Subcutaneous abdominal adipose tissue (tissue), 5 donors: ENCODE results near the gene CDS2.
A peak's percentile ranks its signal among the peaks of the same experiment; 100 is the strongest.

ENCODE experiments used
- H3K27ac ChIP-seq: one replicate; pipeline ENCODE4 v1.7.0; 2013; ENCODE audit warnings: low read depth, mild to moderate bottlenecking, inconsistent platforms, low read length, moderate library complexity
- H3K27me3 ChIP-seq, 5 donors: one replicate each; pipeline ENCODE4 v1.7.0; 2013; ENCODE audit warnings: low read length in 5 of 5, inconsistent platforms in 1 of 5; ENCODE audit not compliant: control insufficient read depth in 5 of 5, insufficient read depth in 4 of 5
- H3K36me3 ChIP-seq, 5 donors: one replicate each; pipeline ENCODE4 v1.7.0; 2013; ENCODE audit warnings: low read length in 5 of 5; ENCODE audit not compliant: control insufficient read depth in 5 of 5, insufficient read depth in 5 of 5
- H3K4me1 ChIP-seq, 5 donors: one replicate each; pipeline ENCODE4 v1.7.0; 2013; ENCODE audit warnings: low read length in 5 of 5, mild to moderate bottlenecking in 3 of 5, moderate library complexity in 1 of 5; ENCODE audit not compliant: control insufficient read depth in 5 of 5, insufficient read depth in 5 of 5
- H3K4me3 ChIP-seq, 5 donors: one replicate each; pipeline ENCODE4 v1.7.0; 2013; ENCODE audit warnings: low read length in 5 of 5, low read depth in 1 of 5
- H3K9ac ChIP-seq, 5 donors: one replicate each; pipeline ENCODE4 v1.7.0; 2013; ENCODE audit warnings: low read length in 5 of 5, mild to moderate bottlenecking in 4 of 5, moderate library complexity in 3 of 5
- H3K9me3 ChIP-seq, 5 donors: one replicate each; pipeline ENCODE4 v1.7.0; 2013; ENCODE audit warnings: low read length in 5 of 5; ENCODE audit not compliant: control insufficient read depth in 5 of 5
- donor health status: healthy.
- donor health status: healthy.
- donor health status: healthy.
- donor health status: healthy.
- donor health status: healthy.

Gene CDS2

DNA sequence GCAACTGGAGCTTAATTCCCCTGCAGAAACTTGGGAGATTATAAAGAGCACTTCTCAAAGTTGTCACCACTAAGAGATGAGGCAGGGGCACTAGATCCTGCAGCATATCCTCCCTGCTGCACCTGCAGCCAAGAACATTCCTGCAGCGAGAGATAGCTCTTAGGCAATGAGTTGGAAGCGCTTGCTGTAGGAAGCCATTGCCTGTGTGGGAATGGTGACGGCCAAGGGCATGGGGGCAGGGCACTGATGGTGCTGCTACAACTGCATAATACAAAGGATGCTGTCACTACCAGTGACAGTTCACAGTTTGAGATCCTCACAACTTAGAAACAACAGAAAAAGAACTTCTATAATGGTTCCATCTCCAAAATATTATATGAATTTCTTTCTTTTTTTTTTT lies 89.9 kb downstream of the CDS2 start:
- Histone ChIP-seq H3K4me3 (no peak overlapping the region), H3K36me3 (peaks cover 0 to 15% (median 7%) of the 10 kb centered on the region in 5 donors), H3K27ac (no peak overlapping the region), H3K27me3 (no peaks in the 10 kb centered on the region), H3K9me3 (no peaks in the 10 kb centered on the region), H3K4me1 (peaks cover 0 to 12% (median 8%) of the 10 kb centered on the region in 5 donors), H3K9ac (no peak overlapping the region)

DNA sequence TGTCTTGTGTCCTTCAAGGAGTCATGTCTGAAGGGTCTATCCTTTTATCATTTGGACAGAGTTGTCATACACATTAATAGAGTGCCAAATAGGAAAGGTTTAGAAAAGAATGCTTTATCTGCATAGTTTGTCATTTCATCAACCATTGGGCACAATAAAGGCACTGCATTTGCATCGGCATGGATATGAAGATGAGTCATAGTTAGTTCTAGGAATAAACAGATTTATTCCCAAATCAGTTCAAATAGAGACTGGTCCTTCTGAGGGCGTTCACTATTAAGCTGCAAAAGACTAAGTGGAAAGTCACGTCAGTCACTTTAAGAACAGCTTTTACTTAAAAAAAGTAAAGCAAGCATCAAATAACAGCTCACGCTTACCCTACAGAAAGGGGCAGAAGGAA lies 90.8 kb downstream of the CDS2 start:
- peaks cover 0 to 12% (median 8%) of the 10 kb centered on the region in 5 donors for H3K4me1 ChIP-seq
- no peak overlapping the region for H3K9ac ChIP-seq
- H3K36me3 ChIP-seq, result peaks cover 0 to 10% (median 0%) of the 10 kb centered on the region in 5 donors
- no peak overlapping the region for H3K4me3 ChIP-seq
- no peaks in the 10 kb centered on the region for H3K27me3 ChIP-seq
- H3K27ac ChIP-seq, result no peak overlapping the region
- no peaks in the 10 kb centered on the region for H3K9me3 ChIP-seq

DNA sequence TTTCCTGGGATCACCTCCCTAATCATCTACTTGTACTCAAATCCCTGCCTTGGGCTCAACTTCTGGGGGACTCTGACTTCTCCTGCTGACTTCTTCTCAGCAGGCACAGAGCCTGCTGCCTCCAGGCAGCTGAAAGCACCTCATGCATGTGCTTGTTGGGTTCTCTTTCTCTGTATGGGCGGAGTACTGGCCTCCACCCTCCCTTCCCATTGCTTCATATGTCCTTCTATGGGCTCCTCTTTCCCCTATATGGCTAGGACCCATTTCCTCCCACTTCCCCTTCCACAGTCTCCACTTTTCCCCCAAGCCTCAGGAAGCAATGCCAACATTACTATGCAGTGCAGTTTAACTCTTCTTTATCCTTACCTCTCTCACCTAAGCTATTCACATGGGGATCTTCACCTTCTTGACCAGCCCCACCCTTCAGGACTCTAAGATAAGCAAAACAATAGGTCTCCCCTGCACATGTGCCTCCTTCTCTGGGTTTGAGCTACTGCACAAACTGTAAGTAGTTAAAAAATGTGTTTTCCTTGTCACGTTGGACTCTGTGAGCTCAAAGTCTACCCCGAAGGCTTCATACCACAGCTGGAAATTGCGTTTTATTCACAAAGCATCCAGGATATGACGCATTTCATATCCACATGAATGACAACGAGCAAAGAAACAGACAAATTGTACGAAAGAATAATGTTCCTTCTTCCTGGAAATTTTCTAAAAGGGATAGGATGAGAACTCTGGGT lies 93.7 kb downstream of the CDS2 start:
- H3K36me3 ChIP-seq, result peaks cover 0 to 3% (median 0%) of the 10 kb centered on the region in 5 donors
- H3K4me3 ChIP-seq, result no peak overlapping the region
- no peaks in the 10 kb centered on the region for H3K27me3 ChIP-seq
- peak overlapping the region in 1 of 5 donors; percentile 22 for H3K9ac ChIP-seq
- H3K4me1 ChIP-seq, result peaks cover 0 to 12% (median 8%) of the 10 kb centered on the region in 5 donors
- H3K27ac ChIP-seq, result no peak overlapping the region
- no peaks in the 10 kb centered on the region for H3K9me3 ChIP-seq

DNA sequence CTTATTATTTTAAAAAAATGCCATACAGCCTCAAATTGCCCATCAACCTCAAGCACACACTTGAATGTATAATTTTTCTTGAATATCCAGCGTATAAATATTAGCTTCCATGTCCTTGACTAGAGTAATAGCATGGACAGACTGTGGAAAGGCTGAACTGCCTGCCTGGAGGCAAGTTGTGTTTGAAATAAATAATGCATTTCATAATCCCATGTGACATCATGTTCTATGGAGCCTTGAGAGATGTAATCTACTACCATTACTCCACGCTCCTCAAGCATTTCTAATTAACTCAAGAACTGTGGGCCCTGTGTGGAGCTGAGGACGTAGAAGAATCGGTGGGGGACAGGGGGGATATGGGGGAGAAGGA lies 94.2 kb downstream of the CDS2 start:
- Histone ChIP-seq H3K9me3 (no peaks in the 10 kb centered on the region), H3K27ac (no peak overlapping the region), H3K27me3 (no peaks in the 10 kb centered on the region), H3K9ac (no peak overlapping the region), H3K4me3 (no peak overlapping the region), H3K4me1 (peaks cover 0 to 7% (median 4%) of the 10 kb centered on the region in 5 donors), H3K36me3 (peaks cover 0 to 3% (median 0%) of the 10 kb centered on the region in 5 donors)

DNA sequence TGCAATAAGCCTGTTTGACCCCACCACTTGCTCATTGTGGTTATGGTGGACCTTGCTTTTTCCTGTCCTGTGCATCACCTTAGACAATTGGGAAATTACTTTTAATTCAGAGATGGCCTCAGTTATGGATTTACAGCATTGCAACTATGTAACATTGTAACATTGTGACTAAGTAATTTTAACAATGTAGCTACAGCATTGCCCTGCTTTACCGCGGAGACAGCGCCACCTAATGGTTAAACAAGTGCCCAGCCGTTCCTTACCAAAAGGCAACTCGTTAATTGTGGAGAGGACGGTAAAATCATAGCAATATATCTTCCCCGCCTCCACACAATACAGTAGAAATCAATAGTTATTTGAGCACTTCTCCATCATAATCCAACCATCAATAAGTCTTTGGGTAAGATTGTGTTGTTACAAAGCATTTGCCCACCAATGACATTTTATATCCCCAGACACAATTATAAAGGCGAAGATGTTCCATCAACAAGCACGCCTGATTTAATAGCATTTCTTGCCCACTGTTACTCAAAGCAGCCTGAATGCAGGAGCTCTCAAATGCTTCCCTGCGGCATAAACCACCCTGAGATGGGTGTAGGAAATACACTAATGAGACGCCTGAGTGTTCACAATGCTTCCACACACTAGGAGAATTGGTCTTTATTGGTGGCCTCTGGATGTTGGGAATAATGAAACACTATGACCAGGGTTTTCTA lies 96.3 kb downstream of the CDS2 start:
- H3K27ac ChIP-seq, result no peak overlapping the region
- H3K9ac ChIP-seq, result no peak overlapping the region
- peaks cover 0 to 3% (median 0%) of the 10 kb centered on the region in 5 donors for H3K36me3 ChIP-seq
- no peaks in the 10 kb centered on the region for H3K27me3 ChIP-seq
- H3K9me3 ChIP-seq, result no peaks in the 10 kb centered on the region
- peaks cover 0 to 6% (median 4%) of the 10 kb centered on the region in 5 donors for H3K4me1 ChIP-seq
- no peak overlapping the region for H3K4me3 ChIP-seq

DNA sequence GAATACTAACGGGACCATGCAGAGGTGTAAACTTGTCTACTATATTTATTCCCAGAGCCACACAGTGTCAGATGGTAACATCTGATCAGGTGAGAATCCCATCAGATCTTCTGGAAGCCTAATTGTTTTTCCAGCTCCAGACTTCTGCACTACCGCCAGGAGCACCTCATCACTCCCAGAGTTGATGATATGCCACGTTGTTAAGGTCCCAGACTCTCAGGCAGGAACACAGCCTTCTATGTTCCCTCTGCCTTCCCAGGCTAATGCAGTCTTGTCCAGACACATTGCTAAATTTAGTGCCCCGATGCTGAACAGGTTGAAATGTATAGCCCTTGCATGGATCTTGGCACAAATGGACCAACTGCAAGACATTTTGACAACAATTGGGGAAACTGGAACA lies 103.7 kb downstream of the CDS2 start:
- H3K9ac ChIP-seq, result no peak overlapping the region
- no peaks in the 10 kb centered on the region for H3K4me1 ChIP-seq
- no peaks in the 10 kb centered on the region for H3K36me3 ChIP-seq
- H3K27ac ChIP-seq, result no peak overlapping the region
- no peaks in the 10 kb centered on the region for H3K9me3 ChIP-seq
- no peak overlapping the region for H3K4me3 ChIP-seq
- no peaks in the 10 kb centered on the region for H3K27me3 ChIP-seq

DNA sequence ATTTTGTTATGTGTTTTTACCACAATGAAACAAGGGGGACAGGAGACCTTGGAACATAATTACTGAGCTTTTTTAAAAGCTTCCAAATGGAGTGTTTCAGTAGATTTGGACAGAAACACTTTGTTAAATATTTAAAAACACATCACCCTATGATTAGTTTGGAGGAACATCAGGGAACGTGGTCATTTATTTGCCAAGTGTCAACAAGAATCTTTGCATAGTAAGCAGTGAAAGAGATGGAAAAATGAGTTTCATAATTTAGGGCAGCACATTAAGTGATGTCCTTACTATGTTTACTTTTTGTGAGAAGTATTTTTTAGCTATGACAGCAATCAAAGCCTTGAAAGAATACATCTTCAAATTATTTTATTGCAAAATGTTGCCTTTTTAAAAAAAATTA lies 107.3 kb downstream of the CDS2 start:
- no peaks in the 10 kb centered on the region for H3K4me1 ChIP-seq
- H3K9me3 ChIP-seq, result no peaks in the 10 kb centered on the region
- no peaks in the 10 kb centered on the region for H3K36me3 ChIP-seq
- no peaks in the 10 kb centered on the region for H3K27me3 ChIP-seq
- H3K4me3 ChIP-seq, result no peak overlapping the region
- H3K27ac ChIP-seq, result no peak overlapping the region
- no peak overlapping the region for H3K9ac ChIP-seq

DNA sequence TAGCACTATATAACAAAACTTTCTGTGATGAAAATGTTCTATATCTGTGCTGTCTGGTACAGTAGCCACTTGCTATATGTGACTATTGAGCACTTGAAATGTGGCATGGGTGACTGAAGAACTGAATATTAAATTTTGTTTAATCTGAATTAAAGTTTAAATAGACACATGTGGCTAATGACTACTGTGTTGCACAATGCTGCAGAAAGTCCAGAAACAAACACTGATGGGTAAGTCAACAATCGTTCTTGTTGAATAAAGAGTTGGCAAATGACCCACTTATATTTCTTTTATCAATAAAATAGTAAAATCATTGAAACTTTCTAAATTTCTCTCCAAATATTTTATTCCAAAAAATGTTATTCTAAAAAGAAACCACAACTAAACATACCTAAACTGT lies 108.2 kb downstream of the CDS2 start:
- Histone ChIP-seq H3K9ac (no peak overlapping the region), H3K27me3 (no peaks in the 10 kb centered on the region), H3K27ac (no peak overlapping the region), H3K4me1 (no peaks in the 10 kb centered on the region), H3K9me3 (no peaks in the 10 kb centered on the region), H3K36me3 (no peaks in the 10 kb centered on the region), H3K4me3 (no peak overlapping the region)
